ENCODE data around the gene PRR33.

Gene PRR33

GRCh38 chr11:1845561-1846452 is 45.9 kb downstream of the PRR33 start:
- no peak for DNase-seq

DNA sequence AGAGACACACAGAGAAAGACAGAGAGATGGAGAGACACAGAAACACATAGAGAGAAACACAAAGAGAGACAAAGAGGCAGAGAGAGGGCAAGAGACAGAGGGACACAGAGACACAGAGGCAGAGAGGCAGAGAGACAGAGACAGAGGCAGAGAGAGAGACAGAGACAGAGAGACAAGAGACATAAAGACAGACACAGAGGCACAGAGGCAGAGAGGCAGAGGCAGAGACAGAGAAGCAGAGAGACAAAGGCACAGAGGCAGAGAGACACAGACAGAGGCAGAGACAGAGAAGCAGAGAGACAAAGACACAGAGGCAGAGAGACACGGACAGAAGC is 46.6 kb downstream of the PRR33 start:
- DNase-seq: no peak

DNA sequence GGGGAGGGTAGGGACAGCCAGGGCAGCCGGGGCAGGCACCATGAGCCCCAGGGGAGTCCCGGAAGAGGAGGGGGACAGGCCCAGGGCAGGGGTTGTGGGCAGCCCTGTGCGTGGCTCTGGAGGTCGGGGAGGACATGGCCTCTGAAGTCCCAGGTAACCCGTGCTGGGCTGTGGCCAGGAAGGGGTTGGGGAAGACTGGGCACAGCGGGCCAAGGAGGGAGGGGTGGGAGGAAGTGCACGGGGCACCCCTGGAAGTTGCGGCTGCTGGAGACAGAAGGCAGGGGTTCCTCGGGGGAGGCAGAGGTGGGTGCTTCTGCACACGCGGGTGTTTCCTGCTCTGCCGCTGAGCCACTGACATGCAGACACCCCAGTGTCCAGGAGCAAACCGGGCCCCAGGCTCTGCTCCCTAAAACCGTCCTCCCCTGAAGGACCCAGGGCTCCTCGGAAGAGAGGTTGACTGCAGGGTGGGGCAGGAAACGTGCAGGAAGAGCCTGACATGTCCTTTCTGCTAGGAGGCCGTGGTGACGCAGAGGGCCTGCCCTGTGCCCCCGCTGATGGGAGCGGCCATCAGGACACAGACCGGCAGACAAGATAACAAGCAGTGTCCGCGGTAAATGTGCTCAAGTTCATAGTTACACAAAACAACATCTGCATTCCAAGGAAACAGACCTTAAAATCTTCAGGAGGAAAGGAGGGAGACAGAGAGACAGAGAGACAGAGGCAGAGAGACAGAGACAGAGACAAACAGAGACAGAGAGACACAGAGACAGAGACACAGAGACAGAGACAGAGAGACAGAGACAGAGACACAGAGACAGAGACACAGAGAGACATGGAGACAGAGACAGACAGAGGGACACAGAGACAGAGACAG is 47.2 kb downstream of the PRR33 start:
- DNase-seq: no peak

GRCh38 chr11:1843796-1844195 is 47.9 kb downstream of the PRR33 start:
- DNase-seq: no peak

DNA sequence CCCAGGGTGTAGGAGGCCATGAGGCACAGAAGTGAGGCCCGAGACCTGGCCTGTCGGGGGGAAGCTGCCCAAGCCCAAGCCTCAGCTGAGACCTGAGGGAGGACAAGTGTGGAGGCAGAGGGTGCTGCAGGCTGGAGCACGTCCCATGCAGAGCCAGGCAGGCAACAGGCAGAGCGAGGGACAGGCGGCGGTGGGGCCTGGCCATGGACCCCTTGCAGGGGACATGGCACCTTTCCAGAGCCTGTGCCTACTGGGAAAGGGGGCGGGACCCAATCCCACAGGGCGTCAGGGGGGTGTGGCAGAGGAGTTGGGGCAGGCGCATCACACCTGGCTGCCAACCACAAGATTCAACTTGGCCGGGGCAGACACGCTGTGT is 48.6 kb downstream of the PRR33 start:
- no peak for DNase-seq

DNA sequence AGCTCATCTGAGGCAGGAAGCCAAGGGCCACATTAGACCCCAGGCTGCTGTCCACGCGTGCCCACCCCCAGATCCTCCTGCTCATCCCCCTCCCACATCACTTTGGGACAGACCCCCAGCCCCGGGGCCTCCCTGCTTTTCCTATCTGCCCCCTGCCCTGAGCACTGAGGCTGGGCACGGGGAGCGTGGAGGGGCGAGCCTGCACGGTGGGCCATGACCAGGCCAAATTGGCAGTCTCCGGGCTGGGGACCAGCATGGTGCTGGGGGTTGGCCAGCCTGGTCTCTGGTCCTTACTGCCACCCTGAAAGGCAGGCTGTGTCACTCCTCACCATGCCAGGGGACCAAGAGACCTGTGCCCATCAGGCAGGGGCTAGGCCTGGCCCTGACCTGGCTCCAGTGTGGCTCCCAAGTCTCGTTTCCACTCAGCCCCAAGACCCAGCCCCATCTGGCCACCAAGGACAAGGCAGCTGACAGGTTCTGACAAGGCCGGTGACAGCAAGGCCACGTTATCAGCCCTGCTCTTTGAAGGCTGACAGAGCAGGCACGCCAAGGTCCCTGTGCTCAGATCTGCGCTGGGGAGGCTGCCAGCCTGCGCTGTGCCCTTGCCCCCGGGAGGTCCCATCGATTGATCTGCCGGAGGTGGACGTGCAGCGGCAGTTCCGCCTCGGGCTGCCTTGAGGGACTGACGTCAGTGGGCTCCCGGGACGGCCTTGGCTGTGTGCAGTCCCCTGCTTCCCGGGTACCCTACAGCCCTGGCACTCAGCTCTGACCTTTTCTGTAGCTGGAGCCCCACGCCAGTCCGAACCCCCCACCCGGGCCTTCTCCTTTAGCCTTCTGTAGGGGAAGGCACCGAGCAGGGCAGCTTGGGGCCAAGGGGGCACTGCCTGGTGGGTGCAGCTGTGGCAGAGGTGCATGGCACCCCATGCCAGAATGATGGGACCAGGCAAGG is 49.3 kb downstream of the PRR33 start:
- DNase-seq: no peak

DNA sequence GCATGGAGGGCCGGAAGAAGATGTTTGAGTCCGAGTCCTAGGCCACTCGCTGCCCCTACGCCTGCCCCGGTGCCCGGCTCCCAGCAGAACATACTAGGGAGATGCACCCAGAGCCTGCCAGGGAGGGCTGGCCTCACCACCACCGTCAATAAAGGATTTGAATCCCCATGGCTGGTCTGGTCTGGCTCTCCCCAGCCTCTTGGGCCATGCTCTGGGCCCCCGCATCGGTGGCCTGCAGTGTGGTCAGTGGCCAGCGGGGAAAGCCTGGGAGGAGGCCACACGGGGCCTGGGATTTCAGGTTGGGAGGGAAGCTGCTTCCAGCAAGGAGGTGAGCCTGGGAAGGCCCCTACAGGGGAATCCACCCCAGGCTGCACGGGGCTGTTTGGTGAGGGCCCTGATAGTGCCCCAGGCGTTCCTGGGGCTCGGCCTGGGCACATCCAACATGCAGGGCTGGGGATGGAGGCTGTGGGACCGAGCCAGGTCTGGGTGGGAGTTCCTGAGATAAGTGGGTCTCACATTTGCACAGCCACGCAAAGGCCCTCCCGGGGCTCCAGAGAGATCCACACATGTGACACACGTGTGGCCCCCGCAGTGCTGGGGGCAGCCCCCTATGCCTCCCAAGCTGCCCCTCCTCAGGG is 50.1 kb downstream of the PRR33 start:
- DNase-seq: no peak

- DNase-seq: no peak
These were observed 50.8 kb downstream of the PRR33 start for GRCh38 chr11:1840780-1841480.

DNA sequence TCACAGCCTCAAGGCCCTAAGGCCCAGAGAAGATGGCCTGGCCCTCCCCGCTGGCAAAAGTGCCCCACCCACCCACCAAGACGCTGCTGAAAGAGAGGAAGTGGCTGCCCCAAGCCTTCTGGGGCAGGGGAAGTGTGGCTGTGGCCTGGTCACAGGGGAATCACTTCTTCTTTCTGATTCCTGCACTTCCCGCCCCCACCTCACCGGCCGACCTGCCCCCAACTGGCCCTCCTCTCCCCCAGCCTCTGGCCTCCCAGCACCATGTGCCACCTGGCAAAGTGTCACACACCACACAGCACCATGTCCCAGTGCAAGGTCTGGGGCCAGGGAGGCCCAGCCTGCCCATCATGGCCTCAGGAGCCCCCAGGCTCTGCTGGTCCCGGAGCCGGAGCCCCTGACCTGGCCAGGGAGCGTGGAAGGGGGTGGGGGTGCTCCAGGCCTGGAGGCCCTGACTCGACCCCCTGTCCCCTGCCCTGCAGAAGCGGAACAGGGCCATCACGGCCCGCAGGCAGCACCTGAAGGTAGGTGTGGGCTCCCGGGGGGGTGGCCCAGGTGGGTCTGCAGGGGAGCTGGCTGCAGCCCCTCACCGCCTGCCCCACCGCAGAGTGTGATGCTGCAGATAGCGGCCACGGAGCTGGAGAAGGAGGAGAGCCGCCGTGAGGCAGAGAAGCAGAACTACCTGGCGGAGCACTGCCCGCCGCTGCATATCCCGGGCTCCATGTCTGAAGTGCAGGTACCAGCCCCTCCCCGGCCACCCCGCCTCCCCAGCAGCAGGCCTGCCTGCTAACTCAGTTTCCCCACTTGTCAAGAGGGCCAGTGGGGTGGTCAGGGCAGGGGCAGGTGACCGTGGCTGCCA is 51.5 kb downstream of the PRR33 start:
- no peak for DNase-seq

DNA sequence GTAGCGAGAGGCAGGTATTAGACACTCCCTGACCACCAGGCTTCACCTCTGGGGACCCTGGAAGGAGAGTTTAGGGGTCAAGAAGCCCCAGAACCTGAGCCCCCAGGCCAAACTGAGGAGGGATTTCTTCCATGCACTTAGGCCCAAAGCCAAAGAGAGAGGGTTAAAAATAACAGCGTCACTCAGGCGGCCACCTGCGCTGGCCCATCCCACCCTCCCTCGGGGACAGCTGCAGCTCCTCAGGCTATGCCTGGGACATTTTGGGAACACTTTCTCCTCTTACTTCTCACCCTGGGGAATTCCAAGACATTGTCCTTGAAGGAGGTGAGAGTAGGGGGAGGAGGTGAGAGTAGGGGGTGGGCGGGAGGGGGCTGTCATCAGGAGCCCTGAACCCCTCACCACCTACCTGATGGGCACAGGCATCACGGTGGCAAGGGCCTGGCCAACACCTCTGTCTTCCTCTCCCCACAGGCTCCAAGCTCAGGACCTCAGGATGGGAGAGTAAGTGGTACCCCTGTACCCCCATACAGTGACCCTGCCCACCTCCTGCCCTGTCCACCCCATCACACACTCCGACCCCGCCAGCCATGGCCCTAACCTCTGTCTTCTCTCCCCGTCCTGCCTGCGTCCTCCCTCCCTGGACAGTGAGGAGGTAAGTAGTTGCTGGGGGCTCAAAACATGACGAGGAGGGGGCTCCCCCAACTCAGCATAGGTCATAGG is 52.3 kb downstream of the PRR33 start:
- no peak for DNase-seq

GRCh38 chr11:1838426-1839144 is 53.1 kb downstream of the PRR33 start, which contains the start of gene TNNI2:
TNNI2 (plus strand) TSS chr11:1838981; CDS start chr11:1839697, 716 bp downstream.
- no peak for DNase-seq
